GM15510 (cell line): ENCODE measurements around the gene CCDC183.

Experiments used
- POLR2A ChIP-seq: IDR thresholded peaks from 3 replicates; pipeline ENCODE4 v1.6.1; 2011; ENCODE audit warnings: borderline replicate concordance; ENCODE audit not compliant: insufficient read length; ENCODE audit errors: extremely low read depth

Gene CCDC183

GRCh38 chr9:136794281-136794999 lies 1.7 kb upstream of the CCDC183 start:
- no peak for TF ChIP-seq POLR2A

- TF ChIP-seq POLR2A: no peak
These were observed 1.2 kb upstream of the CCDC183 start for GRCh38 chr9:136795000-136795348.

DNA sequence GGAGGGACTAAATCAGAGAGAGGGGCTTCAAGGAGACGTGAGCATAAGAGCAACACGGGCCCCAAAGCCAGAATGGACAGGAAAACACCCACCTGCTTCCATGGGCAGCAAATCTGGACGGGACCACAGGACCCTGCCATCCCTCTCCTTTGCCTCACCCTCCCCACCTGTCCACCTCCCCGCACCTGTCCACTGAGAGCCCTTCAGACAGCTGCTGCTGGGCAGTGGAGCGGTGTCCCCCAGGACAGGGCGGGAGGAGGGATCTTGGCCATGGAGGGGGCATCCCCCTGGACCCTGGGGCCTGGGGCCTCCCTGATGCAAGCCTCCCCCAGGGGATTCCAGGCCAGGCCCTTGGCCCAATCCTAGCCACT lies 2.6 kb downstream of the CCDC183 start:
- no peak for TF ChIP-seq POLR2A

DNA sequence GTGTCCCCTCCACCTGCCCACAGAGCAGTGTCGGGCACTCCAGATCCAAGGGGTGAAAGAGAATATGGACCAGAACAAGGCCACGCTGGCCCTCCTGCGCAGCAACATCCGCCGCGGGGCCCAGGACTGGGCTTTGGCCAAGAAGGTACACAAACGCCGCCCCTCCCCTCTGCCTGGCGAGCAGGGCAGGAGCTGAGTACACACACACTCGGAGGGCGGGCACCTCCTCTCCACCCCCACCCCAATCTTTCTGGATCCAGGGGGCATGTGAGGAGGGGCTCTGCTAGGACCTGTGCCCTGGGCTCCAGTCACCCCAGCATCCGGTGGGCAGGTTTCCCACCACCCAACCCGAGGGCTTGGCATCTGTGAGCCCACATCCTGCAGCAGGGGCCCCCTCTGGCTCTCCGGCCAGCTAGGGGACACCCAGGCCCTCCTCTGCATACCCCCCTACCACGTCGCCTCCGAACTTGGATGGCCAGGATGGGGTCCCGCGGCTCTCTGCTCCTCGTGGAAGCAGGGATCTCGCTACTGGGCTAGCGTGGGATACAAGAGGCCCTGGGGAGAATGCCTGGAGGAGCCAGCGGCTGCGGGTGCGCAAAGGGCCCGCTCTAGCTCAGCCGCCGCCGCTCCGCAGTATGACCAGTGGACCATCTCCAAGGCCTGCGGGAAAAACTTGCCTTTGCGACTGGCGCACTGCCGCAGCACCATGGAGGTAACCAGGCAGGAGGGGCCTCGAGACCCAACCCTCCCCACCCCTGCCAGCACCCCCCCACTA lies 3.1 kb downstream of the CCDC183 start:
- no peak for TF ChIP-seq POLR2A

- TF ChIP-seq POLR2A: no peak
These were observed 3.9 kb downstream of the CCDC183 start for GRCh38 chr9:136799854-136800657.

- TF ChIP-seq POLR2A: no peak
These were observed 6.2 kb downstream of the CCDC183 start for GRCh38 chr9:136802321-136802720.

GRCh38 chr9:136803551-136804508 lies 7.7 kb downstream of the CCDC183 start:
- TF ChIP-seq POLR2A: no peak

- TF ChIP-seq POLR2A: no peak
These were observed 8.5 kb downstream of the CCDC183 start for GRCh38 chr9:136804509-136805206.

DNA sequence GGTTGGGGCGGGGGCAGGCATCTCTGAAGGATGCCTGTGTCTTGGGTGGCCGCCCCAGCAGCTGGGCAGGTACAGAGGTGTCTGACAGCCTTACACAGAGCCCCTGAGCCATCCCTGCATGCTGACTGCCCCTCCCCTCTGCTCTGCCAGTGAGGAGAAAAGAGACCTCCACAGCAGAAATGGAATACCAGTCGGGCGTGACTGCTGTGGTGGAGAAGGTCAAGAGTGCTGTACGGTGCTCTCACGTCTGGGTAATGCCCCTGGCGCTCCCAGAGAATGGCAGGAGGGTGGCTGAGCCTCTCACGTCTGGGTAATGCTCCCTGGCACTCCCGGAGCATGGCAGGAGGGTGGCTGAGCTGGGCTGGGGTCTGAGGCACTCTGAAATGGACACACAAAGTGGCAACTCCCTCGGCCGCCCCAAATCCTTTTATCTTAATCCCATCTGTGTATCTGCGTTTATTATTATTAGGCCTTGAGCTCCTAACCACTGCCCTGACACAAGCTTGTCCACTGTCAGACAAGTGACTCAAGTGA lies 9.1 kb downstream of the CCDC183 start:
- TF ChIP-seq POLR2A: no peak

DNA sequence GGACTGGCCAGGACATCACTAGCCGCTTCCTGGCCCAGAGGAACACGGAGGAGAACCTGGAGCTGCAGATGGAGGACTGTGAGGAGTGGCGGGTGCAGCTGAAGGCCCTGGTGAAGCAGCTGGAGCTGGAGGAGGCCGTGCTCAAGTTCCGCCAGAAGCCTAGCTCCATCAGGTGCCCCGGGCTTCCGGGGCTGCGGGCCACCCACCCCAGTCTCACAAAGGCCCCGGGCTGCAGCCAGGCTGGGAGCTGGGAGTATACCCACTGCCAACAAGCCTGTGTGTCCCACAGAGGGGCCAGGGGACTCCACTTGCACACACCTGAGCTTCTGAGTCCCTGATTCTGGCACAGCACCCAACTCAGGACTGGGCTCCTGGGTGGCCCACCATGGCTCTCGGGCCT lies 9.9 kb downstream of the CCDC183 start:
- TF ChIP-seq POLR2A: no peak

DNA sequence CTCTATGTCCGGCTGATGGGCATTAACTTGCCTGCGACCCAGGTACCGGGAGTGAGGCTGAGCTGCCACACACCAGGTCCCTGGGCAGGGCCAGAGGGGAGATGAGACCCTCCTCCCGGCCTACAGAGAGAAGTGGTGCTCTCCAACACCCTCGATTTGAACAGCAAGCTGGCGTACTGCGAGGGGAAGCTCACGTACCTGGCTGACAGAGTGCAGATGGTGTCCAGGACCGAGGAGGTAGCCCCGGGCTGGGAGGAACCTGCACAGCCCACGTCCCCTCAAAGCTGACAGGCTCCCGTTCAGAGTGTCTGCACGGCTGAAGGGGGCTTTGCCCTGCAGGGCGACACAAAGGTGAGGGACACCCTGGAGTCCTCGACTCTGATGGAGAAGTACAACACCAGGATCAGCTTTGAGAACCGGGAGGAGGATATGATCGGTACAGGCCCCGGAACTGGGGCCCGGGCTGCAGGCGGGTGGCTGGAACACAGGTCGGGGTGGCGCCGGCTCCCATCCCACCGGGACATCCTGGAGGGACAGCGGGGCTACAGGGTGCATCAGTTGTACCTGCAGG lies 10.6 kb downstream of the CCDC183 start:
- TF ChIP-seq POLR2A: no peak

DNA sequence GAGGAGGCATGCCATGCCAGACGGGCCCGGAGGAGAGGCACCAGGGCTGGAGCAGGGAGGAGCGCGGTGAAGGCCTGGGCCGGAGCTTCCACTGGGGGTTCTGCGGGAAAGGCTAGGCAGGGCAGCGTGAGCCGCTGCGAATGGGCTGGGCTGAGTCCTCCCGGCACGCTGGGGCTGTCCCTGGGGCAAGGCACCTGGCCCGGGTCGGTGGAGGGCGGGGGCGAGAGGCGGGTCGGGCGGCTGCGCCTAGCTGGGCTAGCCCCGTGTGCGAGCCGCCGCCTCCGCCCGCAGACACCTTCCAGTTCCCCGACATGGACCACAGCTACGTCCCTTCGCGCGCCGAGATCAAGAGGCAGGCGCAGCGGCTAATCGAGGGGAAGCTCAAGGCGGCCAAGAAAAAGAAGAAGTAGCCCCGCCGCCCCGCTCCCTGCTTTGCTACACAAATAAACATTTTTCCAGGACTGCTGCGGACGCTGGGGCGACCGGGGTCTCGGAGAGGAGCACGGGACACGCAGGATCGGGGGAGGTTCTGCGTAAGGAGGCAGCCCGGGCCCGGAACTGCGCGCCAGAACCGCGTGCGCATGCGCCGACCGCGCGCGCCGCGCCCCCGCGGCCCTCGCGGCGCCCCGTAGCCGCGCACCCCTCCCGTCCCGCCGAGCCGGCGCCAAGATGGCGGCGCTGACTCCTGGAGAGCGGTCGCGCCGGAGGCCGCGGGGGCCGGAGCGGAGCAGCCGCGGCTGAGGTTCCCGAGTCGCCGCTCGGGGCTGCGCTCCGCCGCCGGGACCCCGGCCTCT lies 11.3 kb downstream of the CCDC183 start, which contains the start of gene RABL6:
Gene RABL6, plus strand, starts transcription at position 668 of the 794 bp plus-strand sequence. CDS start 249 bp downstream, outside the sequence.
- peak; percentile 96 for TF ChIP-seq POLR2A

DNA sequence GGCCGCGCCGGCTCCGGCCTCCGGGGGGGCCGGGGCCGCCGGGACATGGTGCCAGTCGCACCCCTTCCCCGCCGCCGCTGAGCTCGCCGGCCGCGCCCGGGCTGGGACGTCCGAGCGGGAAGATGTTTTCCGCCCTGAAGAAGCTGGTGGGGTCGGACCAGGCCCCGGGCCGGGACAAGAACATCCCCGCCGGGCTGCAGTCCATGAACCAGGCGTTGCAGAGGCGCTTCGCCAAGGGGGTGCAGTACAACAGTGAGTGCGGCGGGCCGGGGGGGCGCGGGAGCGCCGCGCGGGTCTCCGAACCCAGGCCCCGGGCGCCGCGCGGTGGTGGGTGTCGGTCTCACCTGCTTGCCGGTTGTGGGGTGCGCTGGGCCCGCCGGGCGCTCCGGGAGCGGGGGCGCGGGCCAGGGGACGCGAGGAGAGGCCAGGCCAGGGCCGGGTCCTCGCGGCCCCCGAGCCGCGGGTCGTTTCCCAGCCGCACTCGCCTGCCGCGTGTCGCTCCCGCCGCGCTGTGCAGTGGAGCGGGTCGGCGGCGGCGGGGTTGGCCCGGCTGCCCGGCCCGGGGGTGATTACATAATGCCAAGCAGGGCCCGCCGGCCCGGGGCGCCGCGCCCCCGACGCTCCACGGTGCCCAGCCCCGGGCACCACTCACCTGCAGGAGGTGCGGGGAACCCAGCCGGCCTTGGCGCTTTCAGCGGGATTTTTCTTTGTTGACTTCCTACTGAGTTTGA lies 12.1 kb downstream of the CCDC183 start:
- peak; percentile 13 for TF ChIP-seq POLR2A
